GM12801 (cell line): ENCODE measurements around the gene UNC79.

Experiments
- TF ChIP-seq, protein P1 (sequence below): IDR thresholded peaks from one replicate; pipeline ENCODE4 v1.5.1; 2011; ENCODE audit warnings: control low read depth; ENCODE audit not compliant: insufficient read length; ENCODE audit errors: extremely low read depth

UNC79 gene

DNA sequence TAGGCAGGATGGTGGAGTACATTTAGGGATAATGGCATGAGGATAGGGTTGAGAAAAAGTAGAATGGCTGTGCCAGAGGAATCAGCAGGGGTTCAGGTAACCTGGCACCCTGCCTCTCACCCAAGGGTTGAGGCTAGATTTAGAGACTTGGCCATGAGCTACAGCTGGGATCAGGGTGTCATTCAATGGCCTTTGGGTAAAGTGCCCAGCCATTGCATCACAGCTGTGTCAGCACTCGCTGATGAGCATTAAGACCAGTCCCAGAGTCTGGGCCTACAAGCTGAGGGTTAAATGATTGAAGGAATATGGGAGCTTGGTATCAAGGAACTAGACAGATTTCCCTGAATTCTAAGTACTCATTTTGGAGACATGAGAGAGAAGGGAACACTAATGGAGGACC lies 243.6 kb downstream of the UNC79 start:
- TF ChIP-seq, protein P1, sequence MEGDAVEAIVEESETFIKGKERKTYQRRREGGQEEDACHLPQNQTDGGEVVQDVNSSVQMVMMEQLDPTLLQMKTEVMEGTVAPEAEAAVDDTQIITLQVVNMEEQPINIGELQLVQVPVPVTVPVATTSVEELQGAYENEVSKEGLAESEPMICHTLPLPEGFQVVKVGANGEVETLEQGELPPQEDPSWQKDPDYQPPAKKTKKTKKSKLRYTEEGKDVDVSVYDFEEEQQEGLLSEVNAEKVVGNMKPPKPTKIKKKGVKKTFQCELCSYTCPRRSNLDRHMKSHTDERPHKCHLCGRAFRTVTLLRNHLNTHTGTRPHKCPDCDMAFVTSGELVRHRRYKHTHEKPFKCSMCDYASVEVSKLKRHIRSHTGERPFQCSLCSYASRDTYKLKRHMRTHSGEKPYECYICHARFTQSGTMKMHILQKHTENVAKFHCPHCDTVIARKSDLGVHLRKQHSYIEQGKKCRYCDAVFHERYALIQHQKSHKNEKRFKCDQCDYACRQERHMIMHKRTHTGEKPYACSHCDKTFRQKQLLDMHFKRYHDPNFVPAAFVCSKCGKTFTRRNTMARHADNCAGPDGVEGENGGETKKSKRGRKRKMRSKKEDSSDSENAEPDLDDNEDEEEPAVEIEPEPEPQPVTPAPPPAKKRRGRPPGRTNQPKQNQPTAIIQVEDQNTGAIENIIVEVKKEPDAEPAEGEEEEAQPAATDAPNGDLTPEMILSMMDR = no peak

DNA sequence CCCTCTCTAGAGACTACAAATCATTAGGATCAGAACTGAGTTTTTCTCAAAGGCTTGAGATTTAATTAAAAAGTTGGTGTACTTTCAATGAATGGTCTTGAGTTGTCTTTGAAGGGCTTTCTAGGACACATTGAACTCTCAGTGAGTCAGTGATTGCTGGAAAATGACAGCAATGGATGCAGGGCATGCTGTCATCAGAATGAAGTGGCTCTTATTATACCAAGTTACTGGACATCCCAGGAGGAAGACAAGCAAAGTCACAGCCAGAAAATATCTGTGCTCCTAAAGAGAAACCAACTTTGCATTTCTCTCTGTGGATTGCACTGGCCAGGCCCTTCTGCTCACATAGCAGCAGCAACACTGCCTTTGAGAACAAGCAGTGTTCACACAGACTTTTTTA lies 244.9 kb downstream of the UNC79 start:
- TF ChIP-seq, protein P1 = no peak

- TF ChIP-seq, protein P1 = no peak
Observed at GRCh38 chr14:93676416-93676958, 245.7 kb downstream of the UNC79 start.

DNA sequence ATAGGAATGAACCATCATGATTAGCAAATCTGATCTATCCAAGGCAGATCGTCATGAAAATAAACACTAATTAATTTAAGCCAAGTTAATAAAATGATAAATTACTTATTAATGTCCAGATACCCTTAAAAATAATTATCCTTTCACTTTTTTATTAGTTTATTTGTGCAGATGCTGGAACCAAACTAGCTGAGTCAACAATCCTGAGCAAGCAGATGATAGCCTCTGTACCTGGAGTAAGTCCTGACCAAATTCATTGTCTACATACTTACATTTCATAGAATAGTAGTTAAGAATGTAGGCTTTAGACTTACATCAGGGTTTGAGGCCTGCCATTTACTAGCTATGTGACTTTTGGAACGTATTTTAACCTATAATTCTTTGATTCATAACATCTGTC lies 251.7 kb downstream of the UNC79 start:
- TF ChIP-seq, protein P1 = no peak

DNA sequence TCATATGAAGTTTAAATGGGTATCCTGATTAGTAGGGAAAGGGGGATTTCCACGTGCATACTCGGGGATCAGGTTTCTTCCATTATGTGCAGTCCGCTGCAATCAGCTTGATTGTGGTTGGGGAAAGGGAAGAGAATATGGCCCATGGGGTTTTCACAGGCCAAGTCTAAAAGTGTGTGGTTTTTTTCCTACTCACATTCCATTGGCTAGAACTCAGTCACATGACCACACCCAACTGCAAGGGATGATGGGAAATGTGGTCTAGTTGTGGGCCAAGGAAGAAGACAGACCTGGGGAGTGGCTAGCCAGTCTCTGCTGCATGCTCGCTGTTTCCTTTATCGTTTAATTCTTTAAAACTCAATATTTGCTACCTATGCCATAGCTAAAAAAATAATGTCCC lies 252.5 kb downstream of the UNC79 start:
- TF ChIP-seq, protein P1 = no peak

- TF ChIP-seq, protein P1 = no peak
Observed at GRCh38 chr14:93685121-93685895, 254.6 kb downstream of the UNC79 start.

DNA sequence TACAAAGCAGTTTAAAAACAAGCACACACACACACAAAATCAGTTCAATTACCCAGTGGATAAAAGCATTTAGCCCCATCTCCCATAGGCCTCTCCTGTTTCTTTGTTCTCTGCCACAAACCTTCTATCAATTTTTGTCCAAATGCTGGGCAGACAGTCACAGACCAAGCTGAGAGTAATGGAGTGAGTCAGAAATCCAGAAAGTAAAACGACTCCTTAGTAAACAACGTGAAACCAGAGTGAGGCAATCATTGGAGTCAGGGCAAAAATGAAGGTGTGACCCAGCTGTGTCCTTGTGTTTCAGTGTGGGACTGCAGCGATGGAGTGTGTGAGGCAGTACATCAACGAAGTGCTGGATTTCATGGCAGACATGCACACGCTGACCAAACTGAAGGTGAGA lies 255.5 kb downstream of the UNC79 start:
- TF ChIP-seq, protein P1 = no peak
